Measurements from ENCODE around the gene PAQR9.

Gene PAQR9

GRCh38 chr3:142952272-142953193 is 10.9 kb downstream of the PAQR9 start:
- DNase-seq (ENCODE audit: insufficient read length, low spot score) (no peak), FAIRE-seq (no peak)

GRCh38 chr3:142951794-142952193 is 11.7 kb downstream of the PAQR9 start:
- FAIRE-seq: no peak
- DNase-seq (ENCODE audit: insufficient read length, low spot score): no peak

- no peak for DNase-seq (ENCODE audit: insufficient read length, low spot score)
- FAIRE-seq: no peak
These were observed 12.5 kb downstream of the PAQR9 start for GRCh38 chr3:142950972-142951371.

GRCh38 chr3:142947799-142948575 is 15.5 kb downstream of the PAQR9 start:
- FAIRE-seq (no peak), DNase-seq (ENCODE audit: insufficient read length, low spot score) (peak; percentile 33)

- no peak for FAIRE-seq
- no peak for DNase-seq (ENCODE audit: insufficient read length, low spot score)
These were observed 16.1 kb downstream of the PAQR9 start for GRCh38 chr3:142947352-142947751.

GRCh38 chr3:142946861-142947260 is 16.6 kb downstream of the PAQR9 start:
- DNase-seq (ENCODE audit: insufficient read length, low spot score) (no peak), FAIRE-seq (no peak)

- FAIRE-seq: no peak
- DNase-seq (ENCODE audit: insufficient read length, low spot score): no peak
These were observed 18.5 kb downstream of the PAQR9 start for GRCh38 chr3:142945023-142945422.

GRCh38 chr3:142944342-142944741 is 19.1 kb downstream of the PAQR9 start:
- FAIRE-seq (no peak), DNase-seq (ENCODE audit: insufficient read length, low spot score) (no peak)

GRCh38 chr3:142943870-142944269 is 19.6 kb downstream of the PAQR9 start:
- DNase-seq (ENCODE audit: insufficient read length, low spot score) (no peak), FAIRE-seq (no peak)

GRCh38 chr3:142943349-142943748 is 20.1 kb downstream of the PAQR9 start:
- no peak for FAIRE-seq
- no peak for DNase-seq (ENCODE audit: insufficient read length, low spot score)

- DNase-seq (ENCODE audit: insufficient read length, low spot score) (no peak), FAIRE-seq (no peak)
These were observed 21.9 kb downstream of the PAQR9 start for GRCh38 chr3:142941373-142942123.

- no peak for DNase-seq (ENCODE audit: insufficient read length, low spot score)
- FAIRE-seq: no peak
These were observed 23.0 kb downstream of the PAQR9 start for GRCh38 chr3:142940472-142940871.

GRCh38 chr3:142940000-142940399 is 23.5 kb downstream of the PAQR9 start:
- no peak for FAIRE-seq
- no peak for DNase-seq (ENCODE audit: insufficient read length, low spot score)

GRCh38 chr3:142935963-142936362 is 27.5 kb downstream of the PAQR9 start:
- no peak for DNase-seq (ENCODE audit: insufficient read length, low spot score)
- no peak for FAIRE-seq

GRCh38 chr3:142934887-142935269 is 28.6 kb downstream of the PAQR9 start:
- FAIRE-seq: peak; percentile 26
- no peak for DNase-seq (ENCODE audit: insufficient read length, low spot score)

- FAIRE-seq: no peak
- DNase-seq (ENCODE audit: insufficient read length, low spot score): no peak
These were observed 29.2 kb downstream of the PAQR9 start for GRCh38 chr3:142934128-142934886.

- no peak for FAIRE-seq
These were observed 32.3 kb downstream of the PAQR9 start for GRCh38 chr3:142931222-142931621.

GRCh38 chr3:142930463-142930862 is 33.0 kb downstream of the PAQR9 start:
- no peak for FAIRE-seq
- no peak for DNase-seq (ENCODE audit: insufficient read length, low spot score)

More at GRCh38 chr3:142931222-142931621, 32.3 kb downstream of the PAQR9 start:
- no peak for DNase-seq (ENCODE audit: insufficient read length, low spot score)

GRCh38 chr3:142929890-142930289 is 33.6 kb downstream of the PAQR9 start:
- FAIRE-seq (no peak), DNase-seq (ENCODE audit: insufficient read length, low spot score) (no peak)

GRCh38 chr3:142929109-142929508 is 34.4 kb downstream of the PAQR9 start:
- DNase-seq (ENCODE audit: insufficient read length, low spot score): peak; percentile 36
- peak; percentile 69 for FAIRE-seq
